Measurements from ENCODE around the gene ABCC4.

ABCC4 gene

DNA sequence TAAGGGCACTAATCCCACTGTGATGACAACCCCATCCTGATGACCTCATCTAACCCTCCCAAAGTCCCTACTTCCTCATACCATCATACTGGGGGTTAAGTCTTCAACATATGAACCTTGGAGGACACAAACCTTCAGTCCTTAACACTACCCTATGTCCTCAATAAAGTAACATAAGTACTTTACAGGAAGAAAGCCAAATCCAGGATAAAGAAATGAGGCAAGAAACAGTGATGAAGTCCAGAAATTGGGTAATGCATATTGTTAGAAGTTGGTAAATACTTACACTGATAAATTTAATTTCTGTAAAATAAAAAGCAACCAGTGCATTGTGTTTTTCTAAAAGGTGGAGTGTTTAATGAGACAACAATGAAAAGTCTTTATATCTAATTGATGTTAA is 304.1 kb downstream of the ABCC4 start:
- Histone ChIP-seq H3K27ac (ENCODE audit: low read depth, low read length, severe bottlenecking) (no peak overlapping the region), H3K9me3 (ENCODE audit: control insufficient read depth, low read length) (no peaks in the 10 kb centered on the region), H3K4me3 (ENCODE audit: extremely low read depth, insufficient read depth, low read length, poor library complexity, severe bottlenecking) (no peak overlapping the region), H3K36me3 (ENCODE audit: control insufficient read depth, insufficient read depth, low read length) (no peaks in the 10 kb centered on the region), H3K4me1 (ENCODE audit: control insufficient read depth, insufficient read depth, low read length, poor library complexity, severe bottlenecking) (no peaks in the 10 kb centered on the region)

DNA sequence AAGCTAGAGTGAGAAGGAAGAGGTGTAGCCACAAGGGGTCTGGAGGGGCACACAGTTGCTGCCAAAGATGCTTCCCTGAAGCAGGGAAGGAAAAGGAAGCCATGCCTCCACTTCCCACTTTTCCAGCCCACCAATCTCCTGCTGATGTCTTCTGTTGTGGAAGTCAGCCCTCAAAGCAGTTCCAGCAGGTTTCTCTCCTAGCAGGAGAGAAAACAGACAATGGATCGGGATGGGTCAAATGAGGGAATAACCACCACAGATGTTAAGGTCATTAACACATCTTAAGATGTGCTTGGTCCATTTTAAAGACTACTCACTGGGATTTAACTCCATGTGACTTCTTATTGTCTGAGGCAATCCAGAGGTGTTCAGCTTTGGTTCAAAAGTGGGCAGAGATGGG is 304.8 kb downstream of the ABCC4 start:
- H3K4me1 ChIP-seq (ENCODE audit: control insufficient read depth, insufficient read depth, low read length, poor library complexity, severe bottlenecking) = no peaks in the 10 kb centered on the region
- H3K9me3 ChIP-seq (ENCODE audit: control insufficient read depth, low read length) = no peaks in the 10 kb centered on the region
- 57% methylated on average over 1 of the region's 1 CpG; no CpG with 5 or more reads in 1 of the 2 experiments for WGBS, 2 experiments (ENCODE audit: insufficient coverage in 2 of 2)
- H3K4me3 ChIP-seq (ENCODE audit: extremely low read depth, insufficient read depth, low read length, poor library complexity, severe bottlenecking) = no peak overlapping the region
- H3K36me3 ChIP-seq (ENCODE audit: control insufficient read depth, insufficient read depth, low read length) = no peaks in the 10 kb centered on the region
- H3K27ac ChIP-seq (ENCODE audit: low read depth, low read length, severe bottlenecking) = no peak overlapping the region

DNA sequence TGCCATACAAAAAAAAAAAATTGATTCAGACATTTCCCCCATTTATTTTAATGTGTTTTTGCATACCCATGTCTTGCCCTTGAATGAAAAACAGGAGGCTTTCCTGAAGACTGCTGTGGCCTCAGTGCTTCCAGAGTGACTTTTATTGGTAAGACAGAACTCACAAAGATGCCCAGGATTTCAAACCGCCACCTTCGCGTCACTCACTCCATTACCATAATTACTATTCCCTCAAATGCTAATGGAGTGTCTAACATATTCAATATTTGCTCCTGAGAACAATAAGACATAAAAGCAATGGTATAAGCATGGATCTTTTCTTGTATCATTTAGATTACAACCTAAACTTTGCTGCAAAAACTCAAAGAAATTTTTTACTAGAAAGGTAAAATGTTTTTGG is 306.7 kb downstream of the ABCC4 start:
- no peaks in the 10 kb centered on the region for H3K36me3 ChIP-seq (ENCODE audit: control insufficient read depth, insufficient read depth, low read length)
- H3K9me3 ChIP-seq (ENCODE audit: control insufficient read depth, low read length) = no peaks in the 10 kb centered on the region
- H3K27ac ChIP-seq (ENCODE audit: low read depth, low read length, severe bottlenecking) = no peak overlapping the region
- H3K4me1 ChIP-seq (ENCODE audit: control insufficient read depth, insufficient read depth, low read length, poor library complexity, severe bottlenecking) = no peaks in the 10 kb centered on the region
- WGBS, 2 experiments (ENCODE audit: insufficient coverage in 2 of 2) = no CpG with 5 or more reads among the region's 3 CpGs
- H3K4me3 ChIP-seq (ENCODE audit: extremely low read depth, insufficient read depth, low read length, poor library complexity, severe bottlenecking) = no peak overlapping the region

GRCh38 chr13:94993616-94994015 is 307.6 kb downstream of the ABCC4 start:
- no CpG with 5 or more reads among the region's 3 CpGs for WGBS, 2 experiments (ENCODE audit: insufficient coverage in 2 of 2)
- no peaks in the 10 kb centered on the region for H3K9me3 ChIP-seq (ENCODE audit: control insufficient read depth, low read length)
- no peak overlapping the region for H3K4me3 ChIP-seq (ENCODE audit: extremely low read depth, insufficient read depth, low read length, poor library complexity, severe bottlenecking)
- no peak overlapping the region for H3K27ac ChIP-seq (ENCODE audit: low read depth, low read length, severe bottlenecking)
- H3K36me3 ChIP-seq (ENCODE audit: control insufficient read depth, insufficient read depth, low read length) = no peaks in the 10 kb centered on the region
- no peaks in the 10 kb centered on the region for H3K4me1 ChIP-seq (ENCODE audit: control insufficient read depth, insufficient read depth, low read length, poor library complexity, severe bottlenecking)

GRCh38 chr13:94992036-94992960 is 309.0 kb downstream of the ABCC4 start:
- Histone ChIP-seq H3K4me3 (ENCODE audit: extremely low read depth, insufficient read depth, low read length, poor library complexity, severe bottlenecking) (no peak overlapping the region), H3K27ac (ENCODE audit: low read depth, low read length, severe bottlenecking) (no peak overlapping the region), H3K36me3 (ENCODE audit: control insufficient read depth, insufficient read depth, low read length) (no peaks in the 10 kb centered on the region), H3K4me1 (ENCODE audit: control insufficient read depth, insufficient read depth, low read length, poor library complexity, severe bottlenecking) (no peaks in the 10 kb centered on the region), H3K9me3 (ENCODE audit: control insufficient read depth, low read length) (no peaks in the 10 kb centered on the region)
- WGBS, 2 experiments (ENCODE audit: insufficient coverage in 2 of 2) = 65 to 80% methylated on average over 2 to 4 of the region's 9 CpGs

GRCh38 chr13:94988654-94989053 is 312.6 kb downstream of the ABCC4 start:
- 50 to 60% methylated on average over 1 of the region's 3 CpGs for WGBS, 2 experiments (ENCODE audit: insufficient coverage in 2 of 2)
- H3K36me3 ChIP-seq (ENCODE audit: control insufficient read depth, insufficient read depth, low read length) = no peaks in the 10 kb centered on the region
- no peak overlapping the region for H3K4me3 ChIP-seq (ENCODE audit: extremely low read depth, insufficient read depth, low read length, poor library complexity, severe bottlenecking)
- no peaks in the 10 kb centered on the region for H3K4me1 ChIP-seq (ENCODE audit: control insufficient read depth, insufficient read depth, low read length, poor library complexity, severe bottlenecking)
- H3K27ac ChIP-seq (ENCODE audit: low read depth, low read length, severe bottlenecking) = no peak overlapping the region
- no peaks in the 10 kb centered on the region for H3K9me3 ChIP-seq (ENCODE audit: control insufficient read depth, low read length)

- H3K4me1 ChIP-seq (ENCODE audit: control insufficient read depth, insufficient read depth, low read length, poor library complexity, severe bottlenecking) = no peaks in the 10 kb centered on the region
- no CpG with 5 or more reads among the region's 1 CpG for WGBS, 2 experiments (ENCODE audit: insufficient coverage in 2 of 2)
Observed at GRCh38 chr13:94987869-94988268, 313.4 kb downstream of the ABCC4 start.

DNA sequence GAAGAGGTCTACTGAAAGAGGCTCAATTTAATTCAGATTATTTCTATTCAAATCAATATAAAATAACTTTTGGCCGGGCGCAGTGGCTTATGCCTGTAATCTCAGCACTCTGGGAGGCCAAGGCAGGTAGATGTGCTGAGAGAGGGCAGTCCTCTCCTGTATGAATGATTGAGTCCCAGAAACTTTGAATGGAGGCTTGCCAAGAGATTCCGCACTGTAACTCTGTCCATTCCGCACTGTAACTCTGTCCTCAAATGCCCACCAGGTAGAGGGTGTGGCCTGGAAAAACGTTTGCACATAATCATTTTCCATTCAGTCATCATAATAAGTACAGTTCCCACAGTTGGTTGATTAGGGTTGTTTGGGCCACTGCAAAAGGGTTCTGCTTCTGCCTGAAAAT is 314.2 kb downstream of the ABCC4 start:
- H3K36me3 ChIP-seq (ENCODE audit: control insufficient read depth, insufficient read depth, low read length) = no peaks in the 10 kb centered on the region
- WGBS, 2 experiments (ENCODE audit: insufficient coverage in 2 of 2) = 100% methylated on average over 1 to 3 of the region's 5 CpGs
- no peak overlapping the region for H3K27ac ChIP-seq (ENCODE audit: low read depth, low read length, severe bottlenecking)
- no peaks in the 10 kb centered on the region for H3K9me3 ChIP-seq (ENCODE audit: control insufficient read depth, low read length)
- H3K4me3 ChIP-seq (ENCODE audit: extremely low read depth, insufficient read depth, low read length, poor library complexity, severe bottlenecking) = no peak overlapping the region
- H3K4me1 ChIP-seq (ENCODE audit: control insufficient read depth, insufficient read depth, low read length, poor library complexity, severe bottlenecking) = no peaks in the 10 kb centered on the region

More at GRCh38 chr13:94987869-94988268, 313.4 kb downstream of the ABCC4 start:
- H3K4me3 ChIP-seq (ENCODE audit: extremely low read depth, insufficient read depth, low read length, poor library complexity, severe bottlenecking) = no peak overlapping the region
- H3K36me3 ChIP-seq (ENCODE audit: control insufficient read depth, insufficient read depth, low read length) = no peaks in the 10 kb centered on the region
- no peak overlapping the region for H3K27ac ChIP-seq (ENCODE audit: low read depth, low read length, severe bottlenecking)
- H3K9me3 ChIP-seq (ENCODE audit: control insufficient read depth, low read length) = no peaks in the 10 kb centered on the region

- 71 to 100% methylated on average over 1 of the region's 4 CpGs for WGBS, 2 experiments (ENCODE audit: insufficient coverage in 2 of 2)
- no peaks in the 10 kb centered on the region for H3K4me1 ChIP-seq (ENCODE audit: control insufficient read depth, insufficient read depth, low read length, poor library complexity, severe bottlenecking)
- no peaks in the 10 kb centered on the region for H3K9me3 ChIP-seq (ENCODE audit: control insufficient read depth, low read length)
- no peak overlapping the region for H3K4me3 ChIP-seq (ENCODE audit: extremely low read depth, insufficient read depth, low read length, poor library complexity, severe bottlenecking)
- no peaks in the 10 kb centered on the region for H3K36me3 ChIP-seq (ENCODE audit: control insufficient read depth, insufficient read depth, low read length)
- no peak overlapping the region for H3K27ac ChIP-seq (ENCODE audit: low read depth, low read length, severe bottlenecking)
Observed at GRCh38 chr13:94984958-94985357, 316.3 kb downstream of the ABCC4 start.

DNA sequence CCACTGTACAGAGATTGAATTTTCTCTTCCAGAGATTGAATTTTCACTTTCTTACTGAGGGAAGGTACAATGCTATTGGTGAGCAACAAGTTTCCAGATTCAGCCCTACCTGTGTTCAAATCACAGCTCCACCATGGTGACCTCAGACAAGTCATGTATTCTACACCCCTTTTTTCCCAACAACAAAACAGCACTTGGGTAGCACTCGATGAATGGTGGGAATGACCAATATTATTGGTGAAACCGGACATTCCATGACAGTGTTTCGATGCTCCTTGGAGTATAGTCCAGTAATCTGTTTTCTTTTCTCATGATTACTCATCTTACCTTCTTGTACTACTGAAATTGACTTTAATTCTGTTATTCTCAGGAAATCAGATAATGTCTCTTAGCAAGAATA is 322.7 kb downstream of the ABCC4 start:
- H3K36me3 ChIP-seq (ENCODE audit: control insufficient read depth, insufficient read depth, low read length) = no peaks in the 10 kb centered on the region
- no peak overlapping the region for H3K27ac ChIP-seq (ENCODE audit: low read depth, low read length, severe bottlenecking)
- 85 to 100% methylated on average over 2 to 3 of the region's 3 CpGs for WGBS, 2 experiments (ENCODE audit: insufficient coverage in 2 of 2)
- H3K9me3 ChIP-seq (ENCODE audit: control insufficient read depth, low read length) = no peaks in the 10 kb centered on the region
- H3K4me1 ChIP-seq (ENCODE audit: control insufficient read depth, insufficient read depth, low read length, poor library complexity, severe bottlenecking) = no peaks in the 10 kb centered on the region
- no peak overlapping the region for H3K4me3 ChIP-seq (ENCODE audit: extremely low read depth, insufficient read depth, low read length, poor library complexity, severe bottlenecking)

All from mesodermal cell (in vitro differentiated cells).